Measurements from ENCODE around the gene ATP1B3.
A peak's percentile ranks its signal among the peaks of the same experiment; 100 is the strongest.
"Not testable (repeated sequence)": the region's sequence is repeated elsewhere in the genome, so short reads cannot be mapped to it uniquely, and the experiment has no call there.

ATP1B3 gene

DNA sequence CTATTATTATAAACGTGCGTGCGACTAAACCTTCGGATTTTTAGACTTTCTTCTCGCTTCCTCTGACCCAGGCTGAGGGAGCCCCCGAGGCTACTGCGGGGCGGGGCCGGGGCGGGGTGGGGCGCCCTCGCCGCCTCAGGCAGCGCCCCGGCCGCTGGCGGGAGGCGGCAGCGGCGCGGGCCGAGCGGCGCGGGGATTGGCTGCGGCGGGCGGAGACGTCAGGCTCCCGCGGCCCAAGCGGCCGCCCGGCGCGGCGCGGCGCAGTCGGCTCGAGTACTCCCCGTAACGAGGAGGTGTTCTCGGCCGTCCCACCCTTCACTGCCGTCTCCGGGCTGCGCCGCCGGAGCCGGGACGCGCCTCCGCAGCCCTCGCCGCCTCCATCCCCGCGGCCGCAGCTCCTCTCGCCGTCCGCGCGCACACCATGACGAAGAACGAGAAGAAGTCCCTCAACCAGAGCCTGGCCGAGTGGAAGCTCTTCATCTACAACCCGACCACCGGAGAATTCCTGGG is at the start of gene ATP1B3:
TSS of gene ATP1B3 (plus strand) at position 263 of the 510 bp plus-strand sequence. CDS start at position 422, 159 bp downstream.
- peak within 1 kb of the TSS; percentile 93 for H3K27ac Mint-ChIP-seq
- no peaks in the 10 kb centered on the region for H3K9me3 Mint-ChIP-seq
- no peaks in the 10 kb centered on the region for H3K27me3 Mint-ChIP-seq
- H3K4me3 Mint-ChIP-seq: peak within 1 kb of the TSS; percentile 90
- peaks cover 41% of the 10 kb centered on the region for H3K4me1 Mint-ChIP-seq (ENCODE audit: low read depth)
- H3K36me3 Mint-ChIP-seq (ENCODE audit: low read depth): peaks cover 41% of the 10 kb centered on the region

DNA sequence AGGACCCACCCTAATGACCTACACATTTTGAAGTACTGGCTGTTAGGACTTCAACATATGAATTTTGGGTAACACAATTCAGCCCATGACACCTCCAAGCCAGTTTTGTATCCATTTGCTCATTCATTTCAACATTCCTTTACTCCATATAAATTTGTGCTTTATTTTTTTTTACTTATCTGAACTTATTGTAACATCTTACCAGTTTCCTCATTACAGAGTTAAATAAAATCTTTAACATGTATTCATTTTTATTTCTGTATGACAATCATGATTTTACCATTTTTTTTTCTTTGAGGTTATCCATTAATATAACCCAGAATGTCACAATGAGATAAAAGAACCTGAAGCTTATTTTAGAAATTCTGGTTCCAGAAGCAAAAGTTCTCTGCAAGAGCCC is 48.0 kb upstream of the ATP1B3 start:
- H3K4me1 Mint-ChIP-seq (ENCODE audit: low read depth): no peaks in the 10 kb centered on the region
- no peaks in the 10 kb centered on the region for H3K27me3 Mint-ChIP-seq
- H3K36me3 Mint-ChIP-seq (ENCODE audit: low read depth): no peaks in the 10 kb centered on the region
- H3K27ac Mint-ChIP-seq: no peak overlapping the region
- H3K9me3 Mint-ChIP-seq: no peaks in the 10 kb centered on the region
- no peak overlapping the region for H3K4me3 Mint-ChIP-seq

DNA sequence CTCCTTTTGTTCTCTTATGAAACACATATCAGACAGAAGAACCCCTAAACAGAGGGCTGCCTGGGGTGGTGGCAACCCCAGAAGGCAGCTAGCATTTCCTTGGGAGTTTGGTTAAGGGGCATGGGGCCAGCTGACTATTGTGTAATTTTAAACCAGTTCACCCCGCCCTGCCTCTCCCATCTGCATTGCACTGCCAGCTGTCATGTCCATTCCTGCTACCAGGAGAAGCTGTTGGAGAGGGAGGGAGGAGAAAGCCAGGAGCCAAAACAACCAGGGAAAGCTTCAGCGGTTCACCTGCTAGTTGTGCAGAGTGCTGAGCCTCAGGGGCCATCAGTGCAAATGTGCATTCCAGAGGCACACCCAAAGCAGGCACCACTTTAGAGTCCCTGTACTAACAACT is 47.6 kb upstream of the ATP1B3 start:
- Mint-ChIP-seq H3K4me1 (ENCODE audit: low read depth) (no peaks in the 10 kb centered on the region), H3K36me3 (ENCODE audit: low read depth) (no peaks in the 10 kb centered on the region), H3K9me3 (no peaks in the 10 kb centered on the region), H3K27me3 (no peaks in the 10 kb centered on the region), H3K4me3 (no peak overlapping the region), H3K27ac (no peak overlapping the region)

DNA sequence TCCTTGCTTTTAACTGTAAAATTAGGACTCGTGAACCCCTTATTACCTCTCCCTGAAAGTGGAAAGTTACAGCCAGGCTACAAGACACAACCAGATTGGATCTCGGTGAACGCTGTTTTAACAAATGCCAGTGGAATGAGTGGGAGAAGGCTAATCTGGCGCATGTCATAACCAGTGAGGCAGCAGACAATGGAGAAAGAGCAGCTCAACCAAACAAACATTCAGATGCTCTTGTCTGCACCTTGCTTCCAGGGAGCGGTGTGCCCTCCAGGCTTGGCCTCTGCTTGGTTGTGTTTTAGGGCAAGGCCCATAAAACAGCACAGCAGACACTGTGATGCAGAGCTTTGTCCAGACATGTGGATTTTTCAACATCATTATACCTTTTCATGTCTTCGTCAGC is 45.9 kb upstream of the ATP1B3 start:
- no peak overlapping the region for H3K27ac Mint-ChIP-seq
- H3K9me3 Mint-ChIP-seq: no peaks in the 10 kb centered on the region
- H3K4me1 Mint-ChIP-seq (ENCODE audit: low read depth): no peaks in the 10 kb centered on the region
- no peaks in the 10 kb centered on the region for H3K27me3 Mint-ChIP-seq
- H3K36me3 Mint-ChIP-seq (ENCODE audit: low read depth): no peaks in the 10 kb centered on the region
- no peak overlapping the region for H3K4me3 Mint-ChIP-seq

DNA sequence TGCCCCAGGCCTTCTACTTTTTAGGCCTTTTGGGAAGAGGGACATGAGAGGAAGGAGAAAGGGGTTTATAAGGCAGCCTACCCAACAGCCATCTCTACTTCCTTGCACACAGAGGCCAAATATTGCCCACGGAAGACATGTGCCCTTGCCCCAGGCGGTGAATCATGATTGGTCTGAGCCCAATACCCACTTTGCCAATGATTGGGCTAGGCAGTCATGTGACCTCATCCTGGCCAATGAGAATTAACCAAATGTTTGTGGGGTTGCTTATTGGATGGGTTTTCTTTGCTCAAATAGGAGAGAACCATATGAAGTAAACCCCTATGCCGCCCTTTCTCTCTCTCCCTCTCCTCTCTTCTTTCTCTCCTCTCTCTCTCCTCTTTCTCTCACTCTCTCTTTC is 42.2 kb upstream of the ATP1B3 start:
- Mint-ChIP-seq H3K36me3 (ENCODE audit: low read depth) (no peaks in the 10 kb centered on the region), H3K4me3 (no peak overlapping the region), H3K9me3 (no peaks in the 10 kb centered on the region), H3K4me1 (ENCODE audit: low read depth) (no peaks in the 10 kb centered on the region), H3K27ac (no peak overlapping the region), H3K27me3 (no peaks in the 10 kb centered on the region)

DNA sequence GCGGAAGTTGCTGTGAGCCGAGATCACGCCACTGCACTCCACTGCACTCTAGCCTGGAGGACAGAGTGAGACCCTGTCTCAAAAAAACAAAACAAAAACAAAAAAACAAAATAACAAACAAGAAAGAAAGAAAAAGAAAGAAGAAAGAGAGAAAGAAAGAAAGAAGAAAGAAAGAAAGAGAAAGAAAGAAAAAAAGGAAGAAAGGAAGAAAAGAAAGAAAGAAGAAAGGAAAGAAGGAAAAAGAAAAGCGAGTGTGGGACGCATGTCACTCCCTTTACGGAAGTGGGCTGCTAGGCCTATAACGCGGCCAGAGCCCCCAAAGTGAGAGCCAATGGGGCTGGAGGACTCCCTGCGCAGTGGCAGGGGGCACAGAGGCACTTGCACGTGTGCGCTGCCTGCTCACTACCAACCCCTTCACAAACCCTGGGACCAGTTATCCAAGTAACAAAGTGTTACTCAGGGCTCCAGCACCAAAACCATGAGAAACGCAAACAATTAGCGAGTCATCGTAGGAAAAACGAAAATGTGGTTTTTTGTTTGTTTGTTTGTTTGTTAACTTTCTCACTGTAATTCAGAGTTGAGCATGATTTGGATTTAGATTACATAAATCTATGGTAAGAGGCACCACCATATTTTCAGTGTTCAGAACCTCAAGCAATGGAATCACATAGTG is 40.8 kb upstream of the ATP1B3 start:
- H3K27me3 Mint-ChIP-seq: no peaks in the 10 kb centered on the region
- H3K4me3 Mint-ChIP-seq: no peak overlapping the region
- H3K27ac Mint-ChIP-seq: no peak overlapping the region
- no peaks in the 10 kb centered on the region for H3K9me3 Mint-ChIP-seq
- peaks cover 4% of the 10 kb centered on the region for H3K4me1 Mint-ChIP-seq (ENCODE audit: low read depth)
- H3K36me3 Mint-ChIP-seq (ENCODE audit: low read depth): no peaks in the 10 kb centered on the region

DNA sequence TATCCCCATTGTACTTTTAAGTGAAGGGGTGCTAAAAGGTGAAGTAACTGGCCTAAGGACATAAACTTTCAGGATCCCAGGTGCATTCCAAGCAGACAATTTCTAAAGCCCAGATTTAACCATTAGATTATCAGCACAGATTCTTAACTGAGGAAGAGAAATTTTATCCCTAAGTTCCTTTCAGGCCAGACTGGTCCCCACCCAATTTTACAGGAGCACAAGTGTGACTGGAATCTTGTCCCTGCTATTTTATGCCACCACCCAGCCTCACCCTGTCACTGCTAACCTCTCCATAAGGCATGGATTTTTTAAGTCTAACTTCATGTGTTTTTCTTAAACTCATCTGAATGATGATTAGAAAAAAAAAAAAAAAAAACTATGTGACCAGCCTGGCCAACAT is 37.1 kb upstream of the ATP1B3 start:
- peaks cover 13% of the 10 kb centered on the region for H3K4me1 Mint-ChIP-seq (ENCODE audit: low read depth)
- no peaks in the 10 kb centered on the region for H3K36me3 Mint-ChIP-seq (ENCODE audit: low read depth)
- H3K9me3 Mint-ChIP-seq: no peaks in the 10 kb centered on the region
- no peaks in the 10 kb centered on the region for H3K27me3 Mint-ChIP-seq
- no peak overlapping the region for H3K27ac Mint-ChIP-seq
- no peak overlapping the region for H3K4me3 Mint-ChIP-seq

DNA sequence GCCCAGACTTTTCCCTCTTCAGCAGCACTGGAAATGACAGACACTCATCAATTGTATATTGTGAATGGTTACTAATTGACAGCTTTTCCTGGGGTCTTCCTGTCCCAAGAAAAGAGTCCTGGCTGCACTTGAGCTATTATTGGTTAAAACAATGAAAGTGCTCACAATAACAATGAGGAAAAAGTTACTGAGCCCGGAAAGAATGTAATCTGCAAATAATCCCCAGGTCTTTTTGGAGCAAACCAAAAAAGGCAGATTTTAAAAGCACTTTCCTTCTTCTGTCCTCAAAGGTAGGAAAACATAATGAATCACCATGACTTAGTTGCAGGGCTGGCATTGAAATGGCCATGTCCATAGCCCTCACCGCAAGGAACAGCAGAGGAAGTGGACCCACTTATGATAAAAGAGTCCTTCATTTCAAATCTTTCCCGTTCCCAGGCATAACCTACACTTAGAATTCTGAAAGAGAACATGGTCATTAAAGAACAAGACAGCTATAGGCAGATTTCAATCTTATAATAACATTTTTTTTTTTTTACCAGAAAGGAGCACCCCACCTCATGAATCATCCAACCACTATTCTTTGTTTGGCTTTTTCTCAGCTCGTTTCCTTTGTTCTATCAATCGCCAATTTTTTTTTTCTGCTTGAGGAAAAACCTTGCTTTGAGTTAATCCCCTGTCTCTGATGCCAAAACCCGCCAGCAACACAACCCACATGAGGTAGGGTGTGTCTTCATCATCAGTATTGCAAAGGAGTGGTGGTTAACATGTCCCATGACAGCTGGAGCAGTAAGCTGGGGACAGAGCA is 35.5 kb upstream of the ATP1B3 start:
- no peaks in the 10 kb centered on the region for H3K36me3 Mint-ChIP-seq (ENCODE audit: low read depth)
- peak overlapping the region; percentile 78 for H3K27ac Mint-ChIP-seq
- H3K27me3 Mint-ChIP-seq: no peaks in the 10 kb centered on the region

DNA sequence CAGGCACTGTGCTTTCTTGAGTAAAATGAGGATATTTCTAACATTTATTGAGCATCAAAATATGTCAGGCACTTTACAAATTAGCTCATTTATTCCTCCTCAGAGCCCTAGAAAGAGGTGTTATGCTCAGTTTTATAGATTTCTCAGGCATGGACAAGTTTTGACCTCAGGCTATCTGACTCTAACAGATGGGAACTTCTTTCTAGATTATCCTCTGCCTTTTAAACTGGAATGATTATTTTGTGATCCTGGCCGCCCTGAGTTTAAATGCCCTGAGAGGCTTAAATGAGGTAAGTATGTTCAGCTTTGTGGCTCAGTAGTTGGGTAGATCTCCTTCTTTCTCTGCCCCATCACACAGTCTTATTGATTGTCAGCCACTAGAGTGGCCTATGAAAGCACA is 32.3 kb upstream of the ATP1B3 start:
- no peaks in the 10 kb centered on the region for H3K36me3 Mint-ChIP-seq (ENCODE audit: low read depth)
- H3K27me3 Mint-ChIP-seq: no peaks in the 10 kb centered on the region
- H3K4me1 Mint-ChIP-seq (ENCODE audit: low read depth): peaks cover 13% of the 10 kb centered on the region
- H3K9me3 Mint-ChIP-seq: no peaks in the 10 kb centered on the region
- H3K27ac Mint-ChIP-seq: no peak overlapping the region
- H3K4me3 Mint-ChIP-seq: no peak overlapping the region

More for the DNA sequence above, 35.5 kb upstream of the ATP1B3 start:
- Mint-ChIP-seq H3K9me3 (no peaks in the 10 kb centered on the region), H3K4me3 (peak overlapping the region; percentile 10), H3K4me1 (ENCODE audit: low read depth) (peaks cover 13% of the 10 kb centered on the region)

DNA sequence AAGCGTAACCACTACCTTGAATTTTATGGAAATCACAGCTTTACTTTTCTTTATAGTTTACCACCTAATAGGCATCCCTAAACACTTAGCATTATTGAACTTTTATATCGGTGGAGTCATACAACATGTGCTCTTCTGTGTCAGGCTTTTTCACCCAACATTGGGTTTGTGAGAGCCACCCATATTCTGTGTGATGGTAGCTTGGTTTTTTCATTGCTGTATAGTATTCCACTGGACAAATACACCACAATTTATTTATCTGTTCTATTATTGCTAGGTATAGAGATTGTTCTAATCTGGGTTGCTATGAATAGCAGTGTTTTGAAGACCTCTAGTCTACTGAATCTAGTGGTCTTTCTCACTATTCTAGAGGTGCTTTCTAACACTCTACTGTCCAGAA is 31.6 kb upstream of the ATP1B3 start:
- Mint-ChIP-seq H3K4me3 (no peak overlapping the region), H3K27me3 (no peaks in the 10 kb centered on the region), H3K27ac (no peak overlapping the region), H3K4me1 (ENCODE audit: low read depth) (peaks cover 13% of the 10 kb centered on the region), H3K9me3 (no peaks in the 10 kb centered on the region), H3K36me3 (ENCODE audit: low read depth) (no peaks in the 10 kb centered on the region)

DNA sequence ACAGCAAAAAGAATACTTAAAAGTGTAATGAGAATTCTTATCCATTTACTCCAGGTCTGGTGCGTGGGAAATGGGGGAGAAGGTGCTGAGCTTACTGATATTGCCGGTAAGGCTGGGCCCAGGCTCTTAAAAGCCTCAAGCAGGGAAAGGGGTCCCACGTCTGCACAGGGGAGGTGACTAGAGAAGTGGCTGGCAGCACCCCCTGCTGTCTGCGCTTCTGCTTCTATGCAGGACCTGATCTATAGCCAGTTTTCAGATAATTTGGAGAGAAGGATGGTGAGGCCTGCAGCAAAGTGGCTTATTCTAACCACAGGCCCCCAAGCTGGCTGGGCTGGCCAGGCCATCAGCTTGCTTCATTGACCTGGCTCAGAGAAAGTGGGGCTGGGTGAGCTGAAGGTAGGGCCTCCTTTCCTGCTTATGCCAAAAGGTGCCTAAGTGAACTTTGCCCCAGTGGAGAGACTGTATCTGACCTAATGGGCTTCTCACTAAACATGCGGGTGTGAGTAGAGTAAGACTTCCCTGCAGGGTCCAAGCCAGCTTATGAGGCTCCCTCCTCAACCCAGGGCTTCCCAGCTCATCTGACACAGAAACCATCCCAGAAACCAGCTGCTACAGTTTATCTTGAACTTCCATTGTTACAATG is 30.9 kb upstream of the ATP1B3 start:
- H3K27ac Mint-ChIP-seq: no peak overlapping the region
- no peaks in the 10 kb centered on the region for H3K36me3 Mint-ChIP-seq (ENCODE audit: low read depth)
- no peaks in the 10 kb centered on the region for H3K27me3 Mint-ChIP-seq
- H3K9me3 Mint-ChIP-seq: no peaks in the 10 kb centered on the region
- H3K4me3 Mint-ChIP-seq: no peak overlapping the region
- H3K4me1 Mint-ChIP-seq (ENCODE audit: low read depth): peaks cover 11% of the 10 kb centered on the region

DNA sequence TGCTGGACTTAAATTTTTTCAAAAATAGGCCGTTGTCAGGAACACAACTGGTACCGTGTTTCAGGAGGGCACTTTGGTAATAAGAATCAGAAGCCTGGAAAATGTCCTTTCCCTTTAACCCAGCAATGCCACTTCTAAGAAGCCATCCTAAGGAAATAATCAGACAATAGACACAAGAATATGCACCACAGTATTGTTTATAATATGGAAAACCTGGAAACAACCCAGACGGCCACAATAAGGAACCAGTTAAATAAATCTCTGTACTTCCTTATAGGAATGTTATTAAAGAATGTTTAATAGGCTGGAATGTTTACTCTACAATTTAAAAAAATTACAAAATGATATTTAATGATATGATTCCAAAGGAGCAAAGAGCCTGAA is 30.4 kb upstream of the ATP1B3 start:
- H3K4me3 Mint-ChIP-seq: no peak overlapping the region

DNA sequence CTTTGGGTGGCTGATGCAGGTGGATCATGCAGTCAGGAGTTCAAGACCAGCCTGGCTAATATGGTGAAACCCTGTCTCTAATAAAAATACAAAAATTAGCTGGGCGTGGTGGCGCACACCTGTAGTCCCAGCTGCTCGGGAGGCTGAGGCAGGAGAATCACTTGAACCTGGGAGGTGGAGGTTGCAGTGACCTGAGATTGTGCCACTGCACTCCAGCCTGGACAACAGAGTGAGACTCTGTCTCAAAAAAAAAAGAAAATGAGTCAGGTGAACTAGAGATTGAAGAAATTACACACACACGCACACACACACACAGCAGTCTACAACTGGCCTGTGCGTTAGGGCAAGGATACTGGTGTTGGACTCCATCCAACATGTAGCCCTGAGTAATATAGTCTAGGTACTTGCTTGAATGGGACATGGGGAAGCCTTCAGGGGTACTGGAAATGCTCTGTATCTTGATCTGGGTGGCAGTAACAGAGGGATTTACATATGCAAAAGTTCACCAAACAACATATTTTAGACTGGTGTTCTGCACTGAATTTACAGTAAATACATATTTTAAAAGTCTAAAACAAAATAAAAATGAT is 28.2 kb upstream of the ATP1B3 start:
- not testable (repeated sequence) for H3K4me1 Mint-ChIP-seq (ENCODE audit: low read depth); H3K9me3 Mint-ChIP-seq; H3K36me3 Mint-ChIP-seq (ENCODE audit: low read depth); H3K27ac Mint-ChIP-seq; H3K27me3 Mint-ChIP-seq; H3K4me3 Mint-ChIP-seq

More for the DNA sequence above, 30.4 kb upstream of the ATP1B3 start:
- H3K27ac Mint-ChIP-seq: no peak overlapping the region
- H3K27me3 Mint-ChIP-seq: no peaks in the 10 kb centered on the region
- peaks cover 6% of the 10 kb centered on the region for H3K4me1 Mint-ChIP-seq (ENCODE audit: low read depth)
- no peaks in the 10 kb centered on the region for H3K9me3 Mint-ChIP-seq
- H3K36me3 Mint-ChIP-seq (ENCODE audit: low read depth): no peaks in the 10 kb centered on the region

DNA sequence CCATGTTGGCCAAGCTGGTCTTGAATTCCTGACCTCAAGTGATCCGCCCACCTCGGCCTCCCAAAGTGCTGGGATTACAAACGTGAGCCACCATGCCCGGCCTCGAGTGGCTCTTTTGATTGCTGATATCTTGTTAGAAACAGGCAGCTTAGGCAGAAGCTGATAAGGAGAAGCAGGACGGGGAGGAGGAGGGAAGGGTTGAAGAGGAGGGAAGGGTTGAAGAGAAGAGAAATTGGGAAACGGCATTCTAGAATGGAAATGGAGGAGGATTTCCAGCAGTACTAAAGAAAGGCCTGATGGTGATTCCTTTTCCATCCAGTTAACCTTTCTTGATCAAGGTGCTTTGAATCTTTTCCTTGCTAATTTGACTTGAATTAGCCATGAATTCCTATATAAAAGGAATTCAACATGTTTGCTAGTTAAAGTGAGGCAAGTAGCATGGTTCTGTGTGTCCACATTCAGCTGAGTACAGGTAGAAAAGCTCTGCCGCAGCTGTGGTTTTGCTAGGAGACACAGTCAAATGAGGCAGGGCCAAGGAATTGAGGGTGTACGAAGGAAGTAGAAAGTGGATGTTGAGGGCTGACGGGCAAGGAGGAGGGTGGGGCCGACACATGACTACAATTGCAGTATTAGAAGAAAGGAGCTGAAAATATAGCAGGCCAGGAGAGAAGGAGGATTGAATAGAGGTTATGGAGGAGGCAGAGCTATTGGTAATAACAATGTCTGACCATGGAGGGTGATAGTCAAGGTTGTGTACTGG is 27.2 kb upstream of the ATP1B3 start:
- Mint-ChIP-seq H3K36me3 (ENCODE audit: low read depth) (no peaks in the 10 kb centered on the region), H3K4me1 (ENCODE audit: low read depth) (no peaks in the 10 kb centered on the region), H3K27me3 (no peaks in the 10 kb centered on the region), H3K27ac (no peak overlapping the region), H3K4me3 (no peak overlapping the region), H3K9me3 (no peaks in the 10 kb centered on the region)

All from stimulated activated naive CD8-positive, alpha-beta T cell treated with anti-CD3 and anti-CD28 coated beads, Interleukin-15, Interleukin-2, amounts not matched to agents 100 ng/mL and 50 ng/mL, for 24 hours (primary cell).